RPMI7951 (cell line): Measurements from ENCODE around the gene TRIM43B. TPM values are rescaled to one million over a fixed set of nuclear protein-coding genes. Genes with fewer than 3 reads are reported as not detected.
"Not testable (repeated sequence)": the region's sequence is repeated elsewhere in the genome, so short reads cannot be mapped to it uniquely, and the experiment has no call there.

Experiments
- DNase-seq: peaks from one replicate; pipeline ENCODE4 v3.0.0-alpha.2; 2012; ENCODE audit warnings: low read depth
- total RNA-seq: library from RNA; depleted of rRNA; stranded (reverse); fragments of >200 nt; shearing (Covaris generic); gene quantifications from 2 replicates; pipeline ENCODE4 v1.2.3, GENCODE V29; 2014; rRNA removed

TRIM43B gene
- not detected in 2 replicates for total RNA-seq

DNA sequence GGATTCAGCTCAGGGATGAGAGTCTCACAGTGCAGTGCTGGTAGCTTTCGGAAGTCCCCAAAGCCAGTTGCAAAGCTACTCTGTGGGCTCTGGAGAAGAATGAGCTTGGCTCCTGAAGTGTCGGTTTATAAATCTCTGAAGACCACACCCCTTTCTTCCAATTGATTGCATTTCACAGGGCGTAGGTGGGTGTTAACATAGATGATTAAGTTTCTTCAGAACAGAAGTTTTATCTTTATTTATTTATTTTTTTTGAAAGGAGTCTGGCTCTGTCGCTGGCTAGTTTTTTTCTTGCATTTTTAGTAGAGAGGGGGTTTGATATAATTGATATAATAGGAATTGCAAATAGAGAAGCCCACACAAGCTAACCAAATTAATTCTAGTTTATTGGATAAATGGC lies at the start of gene TRIM43B:
TSS of gene TRIM43B (minus strand) at position 101 of the 400 bp plus-strand sequence. CDS start 2,040 bp downstream, outside the sequence.
- DNase-seq: not testable (repeated sequence)

DNA sequence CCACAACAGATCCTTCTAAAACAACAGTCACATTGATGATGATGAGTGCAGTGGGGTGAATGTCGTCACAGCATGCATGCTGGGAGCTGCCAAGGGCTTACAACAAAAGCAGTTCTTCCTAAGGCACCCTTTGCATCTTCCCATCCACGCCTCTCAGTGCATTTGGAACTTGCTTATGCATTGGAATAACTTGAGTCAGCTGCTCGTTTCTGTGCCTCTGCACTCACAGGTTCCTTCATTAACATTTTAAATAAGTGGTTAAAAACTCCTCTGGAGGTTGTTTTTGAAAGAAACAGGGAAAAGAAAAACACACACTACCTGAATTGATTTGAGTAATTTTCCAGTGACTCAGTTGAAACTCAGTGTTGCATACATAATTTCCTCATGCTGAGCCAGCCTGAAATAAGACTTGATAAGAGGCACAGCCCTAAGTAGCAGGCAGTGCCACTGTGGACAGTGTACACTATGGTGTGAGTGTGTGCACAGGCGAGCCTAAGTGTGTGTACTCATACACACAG lies 46.8 kb upstream of the TRIM43B start:
- peak; percentile 10 for DNase-seq

DNA sequence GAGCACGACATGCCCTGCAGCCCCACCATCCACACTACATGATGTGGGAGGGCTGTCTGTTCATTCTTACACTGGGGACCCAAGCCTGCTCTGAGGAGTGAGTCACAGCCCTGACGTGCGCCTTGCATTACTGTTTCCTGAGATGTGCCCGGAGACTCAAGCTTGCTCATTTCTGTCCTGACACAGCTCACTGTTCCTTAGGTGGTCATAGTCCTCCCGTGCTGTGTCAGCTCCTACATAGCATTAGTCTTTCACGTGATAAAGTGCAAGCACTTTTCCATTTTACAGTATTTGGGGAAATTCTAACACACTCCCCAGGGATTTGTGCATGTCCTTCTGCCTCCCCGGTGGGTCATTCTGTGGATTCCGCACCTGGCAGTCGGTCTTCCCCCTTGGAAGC lies 46.2 kb upstream of the TRIM43B start:
- peak; percentile 67 for DNase-seq

DNA sequence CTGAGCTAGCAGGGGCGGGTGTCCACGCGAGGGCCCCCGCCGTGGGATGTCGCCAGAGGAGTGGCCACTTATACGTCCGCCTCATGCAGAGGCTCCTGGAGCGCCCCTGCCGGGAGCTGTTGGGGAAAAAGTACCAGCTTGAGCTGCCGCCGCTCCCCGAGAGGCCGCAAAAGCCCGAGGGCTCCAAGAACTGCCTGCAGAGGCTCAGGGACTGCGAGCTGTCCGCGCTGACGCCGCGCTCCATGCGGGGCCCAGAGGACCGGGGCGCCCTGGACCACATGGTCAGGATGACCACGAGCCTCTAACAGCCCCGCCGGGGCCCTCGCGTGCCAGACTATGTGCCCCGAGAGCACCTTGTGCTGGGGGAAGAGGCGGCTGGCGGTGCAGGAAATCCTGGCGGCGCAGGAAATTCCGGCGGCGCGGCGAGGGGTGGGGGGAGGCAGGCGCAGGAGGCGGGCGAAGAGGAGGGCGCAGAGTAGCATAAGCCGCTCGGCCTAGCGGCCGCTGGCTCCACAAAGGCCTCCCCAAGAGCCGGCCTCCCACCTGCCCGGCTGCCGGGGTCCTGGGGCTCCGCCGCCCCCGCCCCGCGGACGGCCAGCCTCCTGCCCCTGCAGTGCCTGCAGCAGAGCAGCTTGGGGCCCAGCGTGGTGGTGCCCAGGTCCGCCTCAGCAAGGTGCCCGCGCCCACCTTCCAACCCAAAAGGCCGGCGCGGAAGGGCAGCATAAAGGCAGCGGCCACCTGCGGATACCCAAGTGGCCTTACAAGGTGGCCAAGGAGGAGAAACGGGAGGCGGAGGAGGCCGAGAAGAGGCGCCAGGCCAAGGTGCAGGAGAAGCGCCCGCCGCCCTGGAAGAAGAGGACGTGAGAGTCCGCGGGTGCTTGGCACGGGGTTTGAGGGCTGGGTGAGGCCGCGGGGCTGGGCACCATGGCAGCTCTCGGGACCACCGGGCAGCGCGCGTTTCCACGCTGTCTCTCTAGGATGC lies 42.1 kb upstream of the TRIM43B start:
- peak; percentile 86 for DNase-seq

DNA sequence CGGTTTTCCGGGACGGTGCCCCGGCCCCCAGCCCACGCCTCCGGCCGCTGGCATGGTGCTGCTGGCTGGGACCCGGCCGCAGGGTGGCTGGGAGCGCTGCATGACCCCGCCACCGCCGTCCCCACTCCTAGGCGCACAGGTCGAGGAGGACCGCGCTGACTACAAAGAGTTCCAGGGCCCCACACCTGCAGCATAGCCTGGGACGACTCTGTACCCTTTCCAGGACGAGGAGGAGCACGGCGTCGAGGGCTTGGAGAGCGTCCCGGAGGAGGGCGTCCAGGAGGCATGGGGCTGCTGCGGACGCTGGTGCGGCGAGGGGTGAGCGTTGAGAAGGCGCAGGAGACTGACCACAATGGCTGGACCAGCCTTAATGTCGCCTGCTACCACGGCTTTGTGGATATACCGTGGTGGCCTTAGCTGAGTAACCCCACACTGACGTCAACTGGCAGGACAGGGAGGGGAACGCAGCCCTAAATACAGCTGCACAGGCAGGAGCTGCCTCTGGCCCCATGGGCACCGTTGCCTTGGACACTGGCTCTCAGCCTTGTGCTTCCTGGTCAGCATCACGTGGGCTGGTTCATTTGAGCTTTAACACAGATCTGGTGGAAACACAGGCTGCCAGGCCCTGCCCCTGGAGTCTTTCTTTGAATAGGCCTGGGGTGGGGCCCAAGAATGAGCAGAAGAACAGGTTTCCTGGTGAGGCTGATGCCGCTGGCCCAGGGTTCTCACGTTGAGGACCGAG lies 40.9 kb upstream of the TRIM43B start:
- DNase-seq: peak; percentile 34

DNA sequence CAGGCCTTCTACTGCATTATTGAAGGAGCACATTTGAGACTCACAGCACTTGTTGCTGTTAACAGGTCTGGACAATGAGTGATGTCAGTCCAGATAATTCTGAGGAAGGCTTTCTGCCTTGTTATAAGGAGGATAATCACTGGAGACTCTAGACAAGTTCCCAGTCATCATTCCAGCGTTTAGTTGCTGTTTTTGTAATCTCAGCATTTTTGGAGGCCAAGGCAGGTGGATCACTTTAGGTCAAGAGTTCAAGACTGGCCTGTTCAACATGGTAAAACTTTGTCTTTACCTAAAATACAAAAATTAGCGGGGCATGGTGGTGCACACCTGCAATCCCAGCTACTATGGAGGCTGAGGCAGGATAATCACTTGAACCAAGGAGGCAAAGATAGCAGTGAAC lies 39.6 kb upstream of the TRIM43B start:
- DNase-seq: no peak

DNA sequence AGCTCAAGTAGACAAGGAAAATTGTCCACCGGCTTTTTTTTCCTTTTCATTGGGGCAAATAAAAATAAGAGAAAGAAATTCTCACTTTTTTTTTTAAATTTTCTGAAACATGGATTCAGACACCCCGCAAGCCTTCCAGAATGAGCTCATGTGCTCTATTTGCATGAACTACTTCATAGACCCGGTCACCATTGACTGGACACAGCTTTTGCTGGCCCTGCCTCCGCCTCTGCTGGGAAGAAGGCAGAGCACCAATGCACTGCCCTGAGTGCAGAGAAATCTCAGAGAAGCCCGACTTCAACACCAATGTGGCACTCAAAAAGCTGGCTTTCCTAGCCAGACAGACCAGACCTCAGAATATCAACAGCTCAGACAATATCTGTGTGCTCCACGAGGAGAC lies 30.2 kb upstream of the TRIM43B start:
- DNase-seq: no peak

DNA sequence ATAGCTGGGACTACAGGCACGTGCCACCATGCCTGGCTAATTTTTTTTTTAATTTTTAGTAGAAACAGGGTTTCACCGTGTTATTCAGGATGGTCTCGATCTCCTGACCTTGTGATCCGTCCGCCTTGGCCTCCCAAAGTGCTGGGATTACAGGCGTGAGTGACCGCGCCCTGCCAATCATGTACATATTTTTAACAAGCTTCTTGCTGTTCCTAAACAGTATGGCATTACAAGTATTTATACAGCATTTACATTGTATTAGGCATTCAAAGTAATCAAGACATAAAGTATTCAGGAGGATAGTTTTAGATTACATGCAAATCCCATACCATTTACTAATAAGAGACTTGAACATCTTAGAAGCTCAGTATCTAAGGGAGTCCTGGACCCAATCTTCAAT lies 29.7 kb upstream of the TRIM43B start:
- DNase-seq: not testable (repeated sequence)

DNA sequence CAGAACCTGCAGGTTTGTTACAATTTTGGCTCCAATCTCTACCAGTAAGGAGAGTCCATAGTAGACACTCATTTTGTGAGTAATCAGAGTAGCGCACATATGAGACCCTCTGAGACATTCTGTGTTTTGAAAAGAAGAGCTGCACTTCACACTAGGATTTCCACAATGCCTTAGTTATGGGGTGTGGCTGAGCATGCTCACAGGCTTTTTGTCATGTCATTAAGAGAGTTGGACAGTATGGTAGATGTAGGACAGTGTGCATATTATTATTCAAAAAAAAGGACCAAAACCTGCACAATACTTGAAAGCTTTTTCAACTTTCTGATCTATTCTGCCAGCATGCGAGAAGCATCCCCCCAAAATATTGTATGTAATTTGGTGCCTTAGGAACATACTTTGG lies 24.9 kb upstream of the TRIM43B start:
- DNase-seq: no peak

DNA sequence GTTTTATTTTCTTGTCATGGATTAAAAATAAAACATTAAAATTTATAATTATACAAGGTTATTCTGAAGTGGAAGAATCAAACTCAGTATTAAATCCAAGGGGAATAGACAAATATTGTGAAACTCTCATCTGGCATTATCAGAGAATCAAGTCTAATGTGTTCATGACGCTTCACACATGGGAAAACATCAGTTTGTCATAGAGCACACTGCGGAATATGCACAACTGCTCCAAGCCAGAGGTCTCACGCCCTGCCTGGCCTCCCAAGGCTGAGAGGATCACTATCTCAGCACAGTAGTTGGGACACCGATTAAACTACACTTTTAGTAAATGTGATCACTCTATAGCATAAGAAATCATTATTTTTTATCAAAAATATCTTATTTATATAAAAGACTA lies 20.7 kb upstream of the TRIM43B start:
- DNase-seq: no peak

DNA sequence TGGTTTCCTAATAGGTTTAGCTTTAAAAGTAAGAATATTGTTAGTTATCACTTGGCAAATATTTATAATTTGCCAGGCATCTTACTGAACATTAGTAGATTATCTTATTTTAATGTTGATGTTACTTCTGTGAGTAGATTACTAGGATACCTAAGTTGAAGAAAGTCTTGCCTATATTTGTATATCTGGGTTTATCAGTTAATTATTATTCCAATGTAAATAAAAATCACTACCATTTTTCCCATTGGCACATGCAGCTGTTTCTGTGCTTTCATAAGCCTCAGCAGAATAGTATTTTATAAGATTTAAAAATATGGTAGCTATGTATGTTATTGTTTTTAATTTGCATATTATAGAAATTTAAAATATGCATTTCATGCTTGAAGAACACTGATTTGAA lies 16.3 kb upstream of the TRIM43B start:
- no peak for DNase-seq

DNA sequence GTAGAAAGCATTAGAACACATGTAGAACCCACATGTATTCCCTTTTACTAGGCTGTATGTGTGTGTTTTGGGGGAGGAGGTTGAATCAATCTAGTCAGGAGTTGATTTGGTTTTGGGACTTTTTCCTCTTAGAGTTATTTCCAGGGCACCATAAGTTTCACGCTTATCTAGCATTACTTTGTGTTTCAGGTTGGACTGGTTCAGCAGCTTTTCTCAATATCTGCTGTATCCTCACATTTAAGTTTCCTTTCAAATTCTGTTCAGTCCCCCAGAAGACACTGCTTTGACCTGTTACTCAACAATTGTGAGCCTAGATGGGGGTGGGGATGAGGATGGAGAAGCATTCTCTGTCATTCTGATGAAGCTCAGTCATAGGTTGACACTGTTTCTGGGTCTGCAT lies 7.5 kb upstream of the TRIM43B start:
- not testable (repeated sequence) for DNase-seq

DNA sequence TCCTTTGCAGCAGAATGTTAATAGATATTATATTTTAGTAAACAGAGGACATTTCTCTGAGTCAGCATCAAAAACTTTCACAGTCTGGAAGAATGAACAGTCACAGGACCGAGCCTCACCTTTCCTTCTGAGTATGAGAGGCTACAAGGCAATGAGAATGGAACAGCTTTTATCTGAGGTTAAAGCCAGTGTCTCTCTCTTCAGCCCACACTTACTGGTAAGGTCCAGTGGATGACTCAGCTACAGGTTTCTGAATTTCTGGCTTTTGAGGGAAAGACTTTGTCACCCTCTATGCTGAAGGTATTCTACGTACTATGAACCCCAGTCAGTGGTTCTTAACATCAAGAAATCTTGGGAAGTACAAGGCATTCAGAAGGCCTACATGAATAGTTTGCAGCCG lies 9.5 kb downstream of the TRIM43B start:
- DNase-seq: not testable (repeated sequence)

DNA sequence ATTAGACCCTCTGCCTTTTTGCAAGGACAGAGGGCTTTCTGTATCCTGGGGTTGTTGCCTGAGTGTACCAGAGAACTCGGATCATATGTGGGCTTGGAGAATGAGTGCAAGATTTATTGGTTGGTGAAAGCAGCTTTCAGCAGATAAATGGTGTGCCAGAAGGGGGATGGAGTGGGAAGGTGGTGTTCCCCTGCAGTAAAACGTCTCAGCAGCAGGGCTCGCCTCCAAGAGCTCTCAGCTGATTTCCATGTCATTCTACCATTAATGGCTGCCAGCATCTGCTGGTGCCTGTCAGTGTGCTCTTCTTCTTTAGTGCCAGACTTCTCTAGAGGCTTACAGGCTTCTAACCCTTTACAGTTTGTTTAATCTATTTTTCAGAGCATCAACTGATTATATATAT lies 16.6 kb downstream of the TRIM43B start:
- DNase-seq: not testable (repeated sequence)

DNA sequence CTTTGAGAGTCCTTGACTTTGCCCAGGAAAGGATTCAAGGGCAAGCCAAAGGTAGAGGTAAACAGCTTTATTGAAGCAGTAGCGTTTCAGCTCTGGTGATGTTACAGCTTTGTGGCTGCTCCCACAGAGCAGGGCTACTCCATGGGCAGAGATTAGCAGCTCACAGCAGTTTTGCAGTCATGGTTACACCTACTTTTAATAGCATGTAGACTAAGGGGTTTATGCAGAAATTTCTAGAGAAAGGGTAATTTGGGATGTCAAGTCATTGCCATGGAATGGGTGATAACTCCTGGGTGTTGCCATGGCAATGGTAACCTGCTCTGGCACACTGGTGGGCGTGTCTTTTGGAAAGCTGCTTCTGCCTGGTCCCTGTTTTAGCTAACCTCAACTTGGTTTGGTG lies 18.0 kb downstream of the TRIM43B start:
- not testable (repeated sequence) for DNase-seq

DNA sequence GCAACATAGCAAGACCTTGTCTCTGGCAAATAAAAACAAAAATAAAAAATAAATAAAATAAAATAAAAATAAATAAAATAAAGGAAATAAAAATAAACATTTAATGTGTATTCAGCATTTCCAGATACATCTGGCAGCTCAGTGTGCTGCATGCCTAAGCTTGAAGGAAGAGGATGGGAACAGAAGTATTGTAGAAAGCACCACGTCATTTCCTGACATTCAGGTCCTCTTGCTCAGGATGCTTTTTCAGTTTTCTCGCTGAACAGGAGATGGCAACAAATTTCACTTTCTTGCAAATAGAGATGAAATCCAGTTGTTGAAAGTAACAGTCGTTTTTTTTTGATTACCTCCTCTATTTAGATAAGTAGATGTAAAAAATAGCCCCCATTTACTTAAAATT lies 21.3 kb downstream of the TRIM43B start:
- DNase-seq: not testable (repeated sequence)

DNA sequence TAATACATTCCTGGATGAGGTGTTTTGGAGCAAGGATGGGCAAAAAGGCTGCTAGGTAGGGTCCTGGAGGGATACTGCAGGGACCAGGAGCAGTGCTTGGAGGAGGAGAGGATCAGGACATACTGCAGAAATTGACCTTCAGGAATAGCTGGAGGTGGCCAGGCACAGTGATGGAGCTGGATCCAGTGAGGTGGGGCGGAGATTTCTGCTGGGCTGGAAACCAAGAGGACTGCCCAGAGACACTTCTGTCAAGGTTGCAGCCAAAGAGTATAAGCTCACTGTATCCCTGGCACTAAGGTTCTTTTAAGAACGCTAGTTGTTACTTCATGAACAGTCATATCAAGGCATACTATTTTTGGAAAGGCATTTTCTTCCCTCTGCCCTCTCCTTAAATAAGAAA lies 39.2 kb downstream of the TRIM43B start:
- DNase-seq: not testable (repeated sequence)

DNA sequence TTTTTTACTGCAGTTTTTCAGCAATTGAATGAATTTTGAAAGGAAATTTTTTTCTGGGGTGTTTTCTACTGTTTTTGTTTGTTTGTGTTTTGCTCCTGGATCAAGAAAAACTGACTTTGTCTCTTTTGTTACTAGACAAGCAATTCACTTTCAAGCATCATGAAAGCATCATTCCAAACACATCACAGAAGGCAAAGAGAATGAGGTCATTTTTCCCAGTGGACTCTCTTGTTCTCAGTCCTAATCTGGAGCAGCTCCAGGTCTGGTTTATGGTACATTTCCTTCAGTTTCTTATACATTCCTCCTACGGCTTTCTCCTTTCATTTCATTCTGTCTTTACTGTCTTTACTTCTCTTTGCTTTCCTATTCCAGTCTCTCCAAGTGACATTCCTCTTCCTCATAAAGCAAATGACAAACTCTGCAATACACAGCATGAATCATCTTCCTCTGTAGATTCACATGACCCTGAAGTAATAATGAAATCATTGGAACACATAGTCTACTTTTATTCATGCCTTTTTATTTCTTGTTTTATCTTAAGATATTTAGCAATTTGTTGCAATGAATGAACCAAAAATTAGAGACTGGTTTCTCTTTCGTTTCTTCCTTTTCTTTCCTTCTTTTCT lies 42.0 kb downstream of the TRIM43B start:
- not testable (repeated sequence) for DNase-seq

DNA sequence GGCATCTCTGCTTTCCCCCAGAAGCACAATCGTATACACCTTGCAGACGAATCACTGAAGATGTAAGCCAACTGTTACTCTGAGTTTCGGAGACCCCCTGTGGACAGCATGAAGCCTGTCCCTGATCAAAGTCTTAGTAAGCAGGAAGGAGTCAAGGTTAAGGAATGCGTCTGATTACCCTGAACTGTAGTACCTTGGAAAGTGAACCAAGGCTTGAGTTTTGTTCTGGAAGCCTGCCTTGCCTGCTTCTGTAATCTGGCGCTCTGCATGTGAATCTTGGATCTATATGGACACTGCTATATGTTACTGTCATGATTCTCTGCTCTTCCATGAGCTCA lies 48.7 kb downstream of the TRIM43B start:
- DNase-seq: not testable (repeated sequence)

DNA sequence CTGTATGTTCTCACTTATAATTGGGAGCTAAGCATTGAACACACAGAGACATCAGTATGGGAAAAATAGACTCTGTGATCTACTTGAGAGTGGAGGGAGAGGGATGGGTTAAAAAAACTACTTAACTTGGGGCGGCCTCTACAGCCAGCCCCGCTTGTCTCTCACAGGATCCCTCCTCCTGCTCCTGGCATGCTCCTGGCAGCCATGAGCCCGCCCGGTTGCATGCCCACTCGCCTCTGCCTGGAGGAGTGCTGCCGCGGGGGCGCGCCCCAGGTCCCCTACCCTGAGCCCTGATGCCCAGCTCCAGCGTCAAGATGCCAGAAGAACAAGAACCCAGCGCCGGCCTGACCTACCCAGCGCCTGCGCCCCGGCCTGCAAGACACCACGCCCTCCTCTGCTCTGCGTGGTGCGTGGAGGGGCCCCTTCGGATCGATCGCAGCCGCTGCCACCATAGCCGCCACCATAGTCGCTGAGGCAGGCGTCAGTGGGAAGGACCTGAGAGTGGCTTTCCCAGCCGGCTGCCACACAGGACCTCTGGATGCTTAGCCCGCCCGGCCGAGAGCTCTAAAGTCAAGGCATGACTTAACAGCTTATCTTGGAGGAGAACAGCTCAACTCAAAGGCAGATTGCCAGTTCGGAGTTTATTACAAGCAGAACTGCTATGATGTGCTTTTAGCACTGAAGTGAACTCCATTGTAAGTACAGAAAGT lies 49.2 kb downstream of the TRIM43B start:
- not testable (repeated sequence) for DNase-seq

DNA sequence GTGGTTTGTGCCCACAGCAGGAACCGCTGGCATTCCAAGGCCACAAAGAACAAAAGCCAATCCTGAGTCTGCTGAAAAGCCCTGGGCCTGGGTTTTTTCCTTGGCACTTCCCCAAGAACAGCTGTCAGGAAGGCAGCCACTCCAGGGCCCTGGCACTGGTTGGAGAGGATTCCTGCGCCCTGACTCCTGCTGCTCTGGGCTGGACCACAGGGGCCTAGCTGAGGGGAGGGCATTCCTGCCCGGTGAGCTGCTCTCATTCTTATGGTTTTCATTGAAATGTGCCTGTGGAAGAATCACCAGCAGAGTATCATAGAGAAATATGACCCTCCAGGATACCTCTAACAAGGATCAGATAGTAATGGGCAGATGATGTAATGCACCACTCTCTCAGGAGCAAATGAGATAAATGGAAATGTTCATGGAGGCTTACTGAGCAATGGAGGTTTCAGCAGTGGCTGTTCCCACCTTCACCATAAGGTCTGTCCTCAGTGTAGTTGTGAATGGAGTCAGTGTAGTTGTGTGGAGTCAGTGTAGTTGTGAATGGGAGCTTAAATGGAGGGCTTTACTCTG lies 50.0 kb downstream of the TRIM43B start:
- DNase-seq: peak; percentile 85
